HG03565 (cell line): ENCODE data around the gene LUZP1.
"Not testable (repeated sequence)": the region's sequence is repeated elsewhere in the genome, so short reads cannot be mapped to it uniquely, and the experiment has no call there.

Source experiments
- ATAC-seq: cut with Tn5 transposase; IDR thresholded peaks from one replicate; pipeline ENCODE4 v1.9.1; 2021; ENCODE audit warnings: mild to moderate bottlenecking, moderate library complexity; ENCODE audit not compliant: unreplicated experiment

LUZP1 gene

DNA sequence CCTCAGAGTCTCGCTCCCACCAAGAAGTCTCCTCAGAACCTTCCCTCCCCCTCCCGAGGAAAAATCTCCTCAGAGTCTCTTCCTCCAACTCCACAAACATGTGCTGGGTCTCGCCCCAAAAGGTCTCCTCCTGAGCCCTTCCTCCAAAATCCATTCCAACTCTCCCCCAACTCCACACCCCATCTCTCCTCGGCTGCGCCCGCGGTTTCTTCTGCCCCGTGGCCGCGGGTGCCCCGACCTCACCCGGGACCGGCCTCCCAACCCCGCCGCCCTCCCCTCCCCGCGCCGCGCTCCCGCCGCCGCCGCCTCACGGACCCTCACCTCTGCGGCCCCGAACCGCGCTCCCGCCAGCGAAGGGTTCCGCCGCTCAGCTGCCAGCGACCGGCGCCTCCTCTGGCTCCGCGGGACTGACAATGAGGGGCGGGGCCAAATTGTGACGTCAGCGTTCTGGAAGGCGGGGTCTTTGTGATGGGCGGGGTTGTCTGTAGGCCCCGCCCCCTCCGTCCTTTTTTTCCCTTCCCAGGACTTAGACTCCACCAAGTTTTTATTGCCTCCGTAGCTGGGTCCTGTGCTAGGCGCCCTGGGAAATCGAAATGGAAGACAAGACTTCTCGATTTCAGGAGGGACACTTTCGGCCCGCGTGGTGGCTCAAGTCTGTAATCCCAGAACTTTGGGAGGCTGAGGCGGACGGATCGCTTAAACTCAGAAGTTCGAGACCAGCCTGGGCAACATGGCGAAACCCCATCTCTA, at the start of gene LUZP1:
Gene LUZP1, minus strand, starts transcription at position 412 of the 750 bp plus-strand sequence.
- ATAC-seq, result no peak

GRCh38 chr1:23217421-23218115, 48.9 kb upstream of the LUZP1 start, which contains the start of gene HTR1D:
Gene HTR1D (minus strand): TSS chr1:23217502. CDS start chr1:23194219, 23,283 bp downstream.
- no peak for ATAC-seq

GRCh38 chr1:23216771-23217420, 48.2 kb upstream of the LUZP1 start:
- ATAC-seq, result no peak

DNA sequence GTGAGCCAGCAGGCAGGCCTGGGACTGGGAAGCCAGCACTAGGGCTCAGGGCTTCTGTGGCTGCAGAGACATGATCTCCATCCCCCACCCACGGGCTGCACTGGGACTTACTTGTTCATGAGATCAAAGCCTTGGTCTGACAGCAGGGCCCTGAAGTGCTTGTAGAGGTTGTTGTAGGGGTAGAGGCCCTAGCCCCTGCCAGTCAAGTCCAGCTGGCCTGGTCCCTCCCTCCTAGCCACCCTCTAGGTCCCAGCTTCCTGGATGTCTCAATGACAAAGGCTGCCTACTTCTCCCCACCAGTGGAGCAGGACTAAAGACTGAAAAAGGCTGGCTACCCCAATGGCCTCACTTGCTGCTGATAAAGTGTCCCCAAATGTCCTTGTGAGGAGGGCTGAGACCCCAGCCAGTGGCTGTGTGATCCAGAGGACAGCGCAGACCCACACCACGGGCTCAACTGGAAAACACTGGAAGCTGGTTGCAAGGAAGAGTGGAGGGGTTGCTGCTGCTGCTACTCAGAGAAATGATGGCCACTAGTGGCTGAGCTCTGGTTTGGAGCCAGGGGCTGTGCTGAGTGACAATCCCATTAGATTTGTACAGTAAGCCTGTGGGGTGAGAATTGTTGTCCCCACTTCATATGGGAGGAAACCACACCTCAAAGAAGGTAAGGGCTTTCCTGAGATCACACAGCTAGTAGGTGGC, 47.2 kb upstream of the LUZP1 start:
- ATAC-seq, result no peak

- no peak for ATAC-seq
Observed at GRCh38 chr1:23215291-23215690, 46.6 kb upstream of the LUZP1 start.

GRCh38 chr1:23214640-23215039, 46.0 kb upstream of the LUZP1 start:
- ATAC-seq, result no peak

DNA sequence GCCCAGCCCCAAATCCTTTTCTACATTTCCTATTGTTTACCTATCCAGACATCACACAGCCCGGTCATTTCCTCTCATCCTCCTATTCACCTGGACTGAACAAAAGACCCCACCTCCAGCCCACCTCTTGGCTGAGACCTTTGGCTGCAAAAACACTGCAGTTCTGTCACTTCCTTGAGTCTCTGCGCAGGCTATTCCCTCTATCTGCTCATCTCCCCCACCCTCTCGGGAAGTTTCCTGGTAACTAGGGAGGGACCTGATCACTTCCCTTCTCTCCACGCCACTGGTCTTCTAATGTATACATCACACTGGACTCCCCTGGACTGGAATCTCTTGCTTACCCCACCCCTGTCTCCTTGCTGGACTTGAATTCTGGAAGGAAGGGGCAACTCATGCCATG, 43.3 kb upstream of the LUZP1 start:
- ATAC-seq, result no peak

- no peak for ATAC-seq
Observed at GRCh38 chr1:23210963-23211362, 42.3 kb upstream of the LUZP1 start.

- no peak for ATAC-seq
Observed at GRCh38 chr1:23210351-23210785, 41.7 kb upstream of the LUZP1 start.

- ATAC-seq, result no peak
Observed at GRCh38 chr1:23209770-23210169, 41.1 kb upstream of the LUZP1 start.

DNA sequence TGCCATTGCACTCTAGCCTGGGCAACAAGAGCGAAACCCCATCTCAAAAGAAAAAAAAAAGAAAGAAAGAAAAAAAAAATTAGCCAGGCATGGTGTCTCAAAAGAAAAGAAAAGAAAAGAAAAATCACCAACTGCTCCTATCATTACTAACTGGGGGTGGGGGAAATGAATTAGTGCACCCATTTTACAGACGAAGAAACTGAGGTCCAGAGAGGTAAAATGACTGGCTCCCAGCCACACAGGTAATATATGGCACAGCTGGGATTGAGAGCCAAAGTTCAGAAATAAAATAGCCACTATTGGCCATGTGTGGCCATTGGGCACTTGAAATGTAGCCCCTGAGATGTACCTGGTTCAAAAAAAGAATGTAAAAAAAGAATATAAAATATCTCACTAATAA, 39.9 kb upstream of the LUZP1 start:
- no peak for ATAC-seq

DNA sequence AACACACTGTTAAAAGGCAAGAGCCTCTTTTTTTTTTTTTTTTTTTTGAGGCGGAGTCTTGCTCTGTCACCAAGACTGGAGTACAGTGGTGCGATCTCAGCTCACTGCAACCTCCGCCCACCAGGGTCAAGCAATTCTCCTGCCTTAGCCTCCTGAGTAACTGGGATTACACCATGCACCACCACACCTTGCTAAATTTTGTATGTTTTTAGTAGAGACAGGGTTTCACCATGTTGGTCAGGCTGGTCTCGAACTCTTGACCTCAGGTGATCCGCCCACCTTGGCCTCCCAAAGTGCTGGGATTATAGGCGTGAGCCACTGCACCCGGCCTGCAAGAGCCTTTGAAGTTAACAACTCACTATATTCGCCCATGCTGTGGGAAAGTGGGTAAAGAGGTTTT, 39.1 kb upstream of the LUZP1 start:
- ATAC-seq, result not testable (repeated sequence)

DNA sequence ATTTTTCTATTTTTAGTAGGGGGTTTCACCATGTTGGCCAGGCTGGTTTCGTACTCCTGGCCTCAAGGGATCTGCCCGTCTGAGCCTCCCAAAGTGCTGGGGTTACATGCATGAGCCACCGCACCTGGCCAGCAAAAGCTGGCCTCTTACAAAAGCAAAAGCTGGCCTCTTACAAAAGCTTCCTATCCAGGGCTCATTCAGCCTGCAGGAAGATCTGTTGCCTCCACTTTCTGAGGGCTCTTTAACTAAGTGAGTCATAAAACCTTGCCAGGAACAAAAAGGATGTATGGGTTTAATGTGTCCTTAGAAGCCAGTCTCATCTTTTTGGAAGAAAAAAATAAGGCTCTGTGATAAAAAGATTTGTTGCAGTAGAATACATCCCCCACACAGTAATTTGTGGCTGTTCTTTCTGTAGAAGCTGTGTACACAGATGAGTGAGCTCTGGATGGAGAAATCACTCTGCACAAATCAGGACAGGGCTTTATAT, 33.6 kb upstream of the LUZP1 start:
- no peak for ATAC-seq

DNA sequence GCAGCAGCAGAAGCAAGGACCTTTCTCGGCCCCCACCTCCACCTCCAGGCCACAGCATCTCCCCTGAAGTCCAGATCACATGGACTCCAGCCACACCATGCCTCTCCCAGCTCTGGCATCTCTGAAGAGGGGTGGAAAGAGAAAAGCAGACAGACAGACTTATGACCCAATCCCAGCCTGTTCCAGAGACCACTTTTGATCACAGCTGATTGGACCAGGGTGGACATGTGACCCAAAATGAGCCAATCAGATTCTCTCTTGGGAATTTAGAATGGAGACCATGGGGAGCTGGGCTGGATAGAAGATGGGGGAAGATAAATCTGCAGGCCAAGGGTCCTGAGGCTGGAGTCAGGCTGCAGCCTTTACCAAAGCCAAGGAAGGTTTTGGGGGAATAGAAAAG, 32.2 kb upstream of the LUZP1 start:
- no peak for ATAC-seq

- ATAC-seq, result no peak
Observed at GRCh38 chr1:23198373-23198772, 29.7 kb upstream of the LUZP1 start.

- no peak for ATAC-seq
Observed at GRCh38 chr1:23196627-23197328, 28.1 kb upstream of the LUZP1 start.

DNA sequence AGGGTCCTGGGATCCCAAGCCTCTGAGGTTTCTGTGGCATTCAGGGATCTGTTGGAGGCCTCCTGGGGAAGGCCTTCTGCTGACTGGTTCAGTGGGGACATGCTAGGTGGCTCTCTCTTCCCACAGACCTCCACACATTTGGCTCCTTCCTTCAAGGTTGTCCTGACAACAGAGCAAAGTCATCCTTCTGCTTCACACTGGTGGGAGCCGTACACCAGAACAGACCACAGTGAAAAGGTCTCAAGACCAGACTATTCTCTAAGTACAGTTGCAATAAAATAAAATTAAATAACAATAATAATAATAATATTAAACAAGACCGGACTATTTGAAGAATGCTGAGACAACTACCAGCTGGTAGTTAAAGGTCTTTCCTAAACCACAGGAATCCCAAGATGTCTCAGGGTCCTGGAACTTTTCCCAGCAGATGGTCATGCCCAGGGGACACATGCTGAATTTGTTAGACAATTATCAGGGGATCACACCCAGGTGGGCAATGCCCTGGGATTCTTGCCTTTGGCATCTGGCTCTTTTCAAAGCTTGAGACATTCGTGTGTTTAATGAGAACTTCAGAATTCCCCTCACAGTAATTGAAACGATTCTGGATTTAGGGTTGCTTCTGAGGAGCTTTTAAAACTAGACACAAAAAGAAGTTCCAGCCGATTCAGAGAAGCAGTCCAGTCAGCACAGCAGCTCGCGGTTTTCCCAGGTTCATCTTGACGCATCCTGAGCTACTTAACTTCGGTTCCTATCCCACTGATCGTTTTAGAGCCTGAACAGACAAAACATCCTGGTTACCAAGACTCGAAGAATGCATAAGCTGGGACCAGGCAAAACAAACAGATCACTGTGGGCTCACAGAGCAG, 25.7 kb upstream of the LUZP1 start:
- no peak for ATAC-seq

DNA sequence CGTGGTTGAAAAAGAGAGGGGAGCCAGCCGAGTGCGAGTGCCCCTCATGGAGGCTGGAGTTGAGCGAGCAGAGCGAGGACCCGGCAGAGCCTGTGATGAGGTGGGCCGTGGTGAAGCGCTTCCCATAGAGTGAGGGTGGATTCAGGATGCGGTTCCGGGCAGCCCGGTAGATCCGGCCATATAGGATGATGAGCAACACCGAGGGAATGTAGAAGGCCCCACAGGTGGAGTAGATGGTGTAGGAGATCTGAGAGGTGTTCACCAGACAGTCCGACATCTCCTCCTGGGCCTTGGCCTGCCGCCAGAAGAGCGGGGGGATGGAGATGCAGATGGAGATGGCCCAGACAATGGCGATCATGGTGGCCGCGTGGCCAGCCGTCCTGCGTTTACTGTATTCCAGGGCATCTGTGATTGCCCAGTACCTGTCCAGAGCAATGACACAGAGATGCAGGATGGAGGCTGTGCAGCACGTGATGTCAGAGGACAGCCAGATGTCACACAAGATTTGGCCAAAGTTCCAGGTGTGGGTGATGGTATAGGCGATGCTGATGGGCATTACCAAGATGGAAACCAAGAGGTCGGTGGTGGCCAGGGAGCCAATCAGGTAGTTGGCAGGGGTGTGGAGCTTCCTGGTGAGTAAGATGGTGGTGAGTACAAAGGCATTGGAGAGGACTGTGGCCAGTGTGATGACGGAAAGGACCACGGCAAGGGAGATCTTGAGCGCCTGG, 24.9 kb upstream of the LUZP1 start:
- no peak for ATAC-seq

DNA sequence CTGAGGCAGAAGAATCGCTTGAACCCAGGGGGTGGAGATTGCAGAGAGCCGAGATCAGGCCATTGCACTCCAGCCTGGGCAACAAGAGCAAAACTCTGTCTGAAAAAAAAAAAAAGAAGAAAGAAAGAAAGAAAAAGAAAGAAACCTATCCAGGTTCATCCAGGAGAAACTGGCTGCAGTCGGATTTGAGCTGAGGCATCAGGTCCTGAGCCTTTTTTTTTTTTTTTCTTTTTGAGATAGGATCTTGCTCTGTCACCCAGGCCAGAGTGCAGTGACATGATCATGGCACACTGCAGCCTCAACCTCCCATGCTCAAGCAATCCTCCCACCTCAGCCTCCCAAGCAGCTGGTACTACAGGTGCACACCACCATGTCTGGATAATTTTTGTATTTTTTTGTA, 22.5 kb upstream of the LUZP1 start:
- ATAC-seq, result no peak
